GM21619 (cell line): ENCODE data around the gene DYNC2H1.

ENCODE experiments used
- ATAC-seq: cut with Tn5 transposase; IDR thresholded peaks from one replicate; pipeline ENCODE4 v1.9.1; 2021; ENCODE audit not compliant: unreplicated experiment

Gene DYNC2H1

GRCh38 chr11:103528046-103528445 is 418.8 kb downstream of the DYNC2H1 start:
- no peak for ATAC-seq

GRCh38 chr11:103528596-103528995 is 419.4 kb downstream of the DYNC2H1 start:
- ATAC-seq = no peak

- ATAC-seq = no peak
Observed at GRCh38 chr11:103529181-103529684, 420.0 kb downstream of the DYNC2H1 start.
